Stomach smooth muscle (tissue), 2 donors: ENCODE results near the gene LCE1F.

Source experiments
- H3K27ac ChIP-seq: one replicate; pipeline ENCODE4 v1.7.0; 2013; ENCODE audit warnings: mild to moderate bottlenecking, low read length, inconsistent platforms
- H3K27me3 ChIP-seq, 2 donors: one replicate each; pipeline ENCODE4 v1.7.0; 2013; ENCODE audit warnings: low read length in 2 of 2; ENCODE audit not compliant: insufficient read depth in 2 of 2, control insufficient read depth in 1 of 2
- H3K36me3 ChIP-seq, 2 donors: one replicate each; pipeline ENCODE4 v1.7.0; 2013; ENCODE audit warnings: low read length in 2 of 2; ENCODE audit not compliant: control insufficient read depth in 2 of 2, insufficient read depth in 2 of 2
- H3K4me1 ChIP-seq: one replicate; pipeline ENCODE4 v1.7.0; 2013; ENCODE audit warnings: low read length; ENCODE audit not compliant: control insufficient read depth, insufficient read depth
- H3K4me3 ChIP-seq, 2 donors: one replicate each; pipeline ENCODE4 v1.7.0; 2013; ENCODE audit warnings: low read length in 2 of 2
- H3K9ac ChIP-seq, 2 donors: one replicate each; pipeline ENCODE4 v1.7.0; 2013; ENCODE audit warnings: low read length in 2 of 2, mild to moderate bottlenecking in 1 of 2
- H3K9me3 ChIP-seq, 2 donors: one replicate each; pipeline ENCODE4 v1.7.0; 2013; ENCODE audit warnings: low read length in 2 of 2; ENCODE audit not compliant: control insufficient read depth in 2 of 2
- donor health status: healthy.
- donor health status: Pancreatic carcinoma.

Gene LCE1F

DNA sequence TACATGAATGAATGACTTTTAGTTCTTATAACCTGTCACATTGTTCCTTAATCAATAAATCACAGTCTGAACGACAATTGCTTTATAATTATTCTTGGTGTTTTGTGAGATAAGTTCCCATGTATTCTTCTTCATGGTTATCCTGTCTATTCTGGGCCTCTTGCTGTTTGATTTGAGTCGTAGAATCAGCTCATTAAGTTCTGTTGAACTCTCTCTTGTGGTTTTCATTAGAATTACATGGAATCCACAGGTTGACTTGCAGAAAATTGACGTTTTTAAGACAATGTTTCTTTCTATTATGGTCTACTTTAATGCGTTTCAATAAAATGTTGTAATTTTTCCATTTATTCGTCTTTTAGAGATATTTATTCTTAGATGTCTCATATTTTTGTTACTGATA, 48.4 kb downstream of the LCE1F start:
- H3K4me3 ChIP-seq = no peak overlapping the region
- no peak overlapping the region for H3K27ac ChIP-seq
- H3K9me3 ChIP-seq = no peaks in the 10 kb centered on the region
- H3K9ac ChIP-seq = no peak overlapping the region
- H3K27me3 ChIP-seq = no peaks in the 10 kb centered on the region
- no peaks in the 10 kb centered on the region for H3K36me3 ChIP-seq
- H3K4me1 ChIP-seq = no peaks in the 10 kb centered on the region

DNA sequence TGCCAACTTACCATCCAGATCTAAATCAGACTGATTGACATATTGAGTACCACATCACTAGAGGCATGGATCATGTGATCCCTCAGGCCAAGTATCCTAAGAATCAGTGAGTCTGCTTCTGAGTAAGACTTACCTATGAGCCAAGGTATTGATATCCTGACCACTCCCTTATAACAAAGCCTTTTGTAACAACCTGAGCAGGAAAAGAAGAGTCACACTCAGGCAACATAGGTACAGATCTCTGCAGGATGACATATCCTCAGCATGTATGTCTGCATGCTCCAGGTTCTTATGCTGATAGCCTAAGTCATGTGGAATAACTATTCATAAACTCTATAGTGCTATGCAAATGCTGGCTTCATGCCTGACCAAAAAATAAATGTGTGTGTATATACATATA, 50.0 kb downstream of the LCE1F start:
- Histone ChIP-seq H3K4me1 (no peaks in the 10 kb centered on the region), H3K36me3 (no peaks in the 10 kb centered on the region), H3K27me3 (no peaks in the 10 kb centered on the region), H3K27ac (no peak overlapping the region), H3K9me3 (no peaks in the 10 kb centered on the region), H3K4me3 (no peak overlapping the region), H3K9ac (no peak overlapping the region)
